Measurements from ENCODE around the gene ZIC4. TPM values are rescaled to one million over a fixed set of nuclear protein-coding genes. Genes with fewer than 3 reads are reported as not detected.

ZIC4 gene
- total and polyA plus RNA-seq, 10 of the 15 experiments (the other 5 are each of a cell fraction or from before 2014, with no cell fraction given) = not detected

DNA sequence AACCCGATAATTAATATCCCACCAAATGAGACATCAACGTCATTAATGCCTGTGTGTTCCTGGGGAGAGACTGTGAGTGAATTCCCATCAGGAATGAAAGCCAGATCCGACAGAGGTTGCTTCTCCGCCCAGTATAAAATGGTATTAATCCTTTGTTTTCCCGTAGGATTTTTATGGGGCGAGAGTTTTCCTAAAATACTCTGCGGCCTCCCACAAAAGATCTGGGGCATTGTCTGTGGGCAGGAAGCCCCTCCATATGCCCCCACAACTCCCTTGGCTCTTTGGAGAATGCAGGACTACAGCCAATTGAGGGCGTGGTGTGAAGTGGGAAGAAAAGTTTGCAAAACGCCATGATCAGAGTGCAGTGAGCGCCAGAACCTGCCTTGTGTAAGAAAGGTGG lies 26.7 kb downstream of the ZIC4 start:
- Histone ChIP-seq H3K79me2 (ENCODE audit: control insufficient read depth, insufficient read depth, low read length) (no peaks in the 10 kb centered on the region), H4K20me1 (ENCODE audit: control insufficient read depth, insufficient read depth) (no peaks in the 10 kb centered on the region), H3K4me1 (ENCODE audit: control insufficient read depth, insufficient read depth, low read length) (no peaks in the 10 kb centered on the region), H3K27ac (ENCODE audit: control insufficient read depth, insufficient read depth) (no peak overlapping the region), H2AFZ (ENCODE audit: control insufficient read depth, low read depth, low read length) (no peak overlapping the region), H3K4me2 (ENCODE audit: control insufficient read depth, insufficient read depth) (no peak overlapping the region), H3K27me3 (replicated peaks in 1 of 2; ENCODE audit: control insufficient read depth in 2 of 2, insufficient read depth in 2 of 2, low read length in 1 of 2) (peaks cover 0 to 10% of the 10 kb centered on the region in 2 experiments; a peak in 3 of 4 replicates), H3K36me3 (ENCODE audit: control insufficient read depth in 2 of 2, insufficient read depth in 2 of 2, low read length in 1 of 2) (no peaks in the 10 kb centered on the region), H3K4me3 (no peak overlapping the region), H3K9ac (ENCODE audit: control insufficient read depth, insufficient read depth, low read length) (no peak overlapping the region), H3K9me3 (replicated peaks; ENCODE audit: control insufficient read depth, insufficient read depth, low read length) (no peaks in the 10 kb centered on the region)
- intact Hi-C loops (cut with micrococcal nuclease; ENCODE audit: unreplicated experiment) (loop anchor here (5.0 to 10.0 kb wide), 2 partner anchors 235 to 698 kb away; no protein-coding TSS in a partner anchor), in situ Hi-C loops (cut with MboI) (no loop called here)
- 25% methylated on average over 10 of the region's 10 CpGs for WGBS (ENCODE audit: insufficient coverage, insufficient replicate concordance, low lambda C conversion rate, missing lambda C conversion rate)
- no peak for TF ChIP-seq NR2C2 (IDR thresholded peaks at IDR 0.05; ENCODE audit: borderline replicate concordance, control insufficient read depth, insufficient read length, low read depth)
- no peak for TF ChIP-seq EP300 (IDR thresholded peaks at IDR 0.05; ENCODE audit: borderline replicate concordance in 1 of 2, control insufficient read depth in 1 of 2, low read depth in 2 of 2, low read length in 2 of 2)
- TF ChIP-seq SRF (IDR thresholded peaks at IDR 0.05; ENCODE audit: low read depth in 2 of 2, low read length in 2 of 2) = no peak
- TF ChIP-seq, protein P1, sequence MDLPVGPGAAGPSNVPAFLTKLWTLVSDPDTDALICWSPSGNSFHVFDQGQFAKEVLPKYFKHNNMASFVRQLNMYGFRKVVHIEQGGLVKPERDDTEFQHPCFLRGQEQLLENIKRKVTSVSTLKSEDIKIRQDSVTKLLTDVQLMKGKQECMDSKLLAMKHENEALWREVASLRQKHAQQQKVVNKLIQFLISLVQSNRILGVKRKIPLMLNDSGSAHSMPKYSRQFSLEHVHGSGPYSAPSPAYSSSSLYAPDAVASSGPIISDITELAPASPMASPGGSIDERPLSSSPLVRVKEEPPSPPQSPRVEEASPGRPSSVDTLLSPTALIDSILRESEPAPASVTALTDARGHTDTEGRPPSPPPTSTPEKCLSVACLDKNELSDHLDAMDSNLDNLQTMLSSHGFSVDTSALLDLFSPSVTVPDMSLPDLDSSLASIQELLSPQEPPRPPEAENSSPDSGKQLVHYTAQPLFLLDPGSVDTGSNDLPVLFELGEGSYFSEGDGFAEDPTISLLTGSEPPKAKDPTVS (IDR thresholded peaks at IDR 0.05; ENCODE audit: low read depth, low read length) = no peak
- DNase-seq (ENCODE audit: low read depth, low spot score) (no peak), ATAC-seq (no peak), FAIRE-seq (no peak)
- SMC1A ChIA-PET (ENCODE audit: uncharacterized antibody, unreplicated experiment) = no interaction called here
- BruUV-seq (replicated peaks) = no TSS peak
- RAD21 ChIA-PET (ENCODE audit: unreplicated experiment) = no interaction called here
- CTCF ChIA-PET = interaction anchor here (1.2 kb wide), 1 partner anchor 698 kb away, joined by 6 read pairs; no protein-coding TSS in a partner anchor
- POLR2A ChIA-PET = no interaction called here

All from GM12878 (cell line).